SK-N-DZ (cell line): ENCODE measurements around the gene EFNA5.

Experiments
- DNase-seq: peaks from one replicate; pipeline ENCODE4 v3.0.0-alpha.2; 2015; ENCODE audit warnings: low spot score

EFNA5 gene

GRCh38 chr5:107519900-107520354, 150.8 kb downstream of the EFNA5 start:
- peak; percentile 95 for DNase-seq

- no peak for DNase-seq
These were observed 152.1 kb downstream of the EFNA5 start for GRCh38 chr5:107518616-107519015.

GRCh38 chr5:107518190-107518589, 152.5 kb downstream of the EFNA5 start:
- no peak for DNase-seq

- DNase-seq = no peak
These were observed 153.3 kb downstream of the EFNA5 start for GRCh38 chr5:107517185-107518033.

GRCh38 chr5:107516452-107517184, 154.1 kb downstream of the EFNA5 start:
- DNase-seq = peak; percentile 86

- peak; percentile 93 for DNase-seq
These were observed 155.1 kb downstream of the EFNA5 start for GRCh38 chr5:107515521-107516080.

GRCh38 chr5:107514305-107514704, 156.4 kb downstream of the EFNA5 start:
- DNase-seq = no peak

- no peak for DNase-seq
These were observed 157.2 kb downstream of the EFNA5 start for GRCh38 chr5:107513337-107514085.

GRCh38 chr5:107512029-107512428, 158.7 kb downstream of the EFNA5 start:
- DNase-seq = no peak

- DNase-seq = no peak
These were observed 160.6 kb downstream of the EFNA5 start for GRCh38 chr5:107510125-107510524.

- DNase-seq = no peak
These were observed 162.6 kb downstream of the EFNA5 start for GRCh38 chr5:107508097-107508496.

- no peak for DNase-seq
These were observed 164.8 kb downstream of the EFNA5 start for GRCh38 chr5:107505763-107506534.

- no peak for DNase-seq
These were observed 166.3 kb downstream of the EFNA5 start for GRCh38 chr5:107504424-107504823.

- peak; percentile 99 for DNase-seq
These were observed 168.1 kb downstream of the EFNA5 start for GRCh38 chr5:107502676-107503060.

GRCh38 chr5:107501965-107502675, 168.6 kb downstream of the EFNA5 start:
- no peak for DNase-seq

- no peak for DNase-seq
These were observed 169.9 kb downstream of the EFNA5 start for GRCh38 chr5:107500840-107501239.

GRCh38 chr5:107500347-107500746, 170.4 kb downstream of the EFNA5 start:
- DNase-seq = no peak

GRCh38 chr5:107499776-107500175, 171.0 kb downstream of the EFNA5 start:
- no peak for DNase-seq

GRCh38 chr5:107499237-107499636, 171.5 kb downstream of the EFNA5 start:
- DNase-seq = no peak

GRCh38 chr5:107496466-107496865, 174.3 kb downstream of the EFNA5 start:
- no peak for DNase-seq
